Measurements from ENCODE around the gene KIFC3.
"Not testable (repeated sequence)": the region's sequence is repeated elsewhere in the genome, so short reads cannot be mapped to it uniquely, and the experiment has no call there.

The KIFC3 gene

DNA sequence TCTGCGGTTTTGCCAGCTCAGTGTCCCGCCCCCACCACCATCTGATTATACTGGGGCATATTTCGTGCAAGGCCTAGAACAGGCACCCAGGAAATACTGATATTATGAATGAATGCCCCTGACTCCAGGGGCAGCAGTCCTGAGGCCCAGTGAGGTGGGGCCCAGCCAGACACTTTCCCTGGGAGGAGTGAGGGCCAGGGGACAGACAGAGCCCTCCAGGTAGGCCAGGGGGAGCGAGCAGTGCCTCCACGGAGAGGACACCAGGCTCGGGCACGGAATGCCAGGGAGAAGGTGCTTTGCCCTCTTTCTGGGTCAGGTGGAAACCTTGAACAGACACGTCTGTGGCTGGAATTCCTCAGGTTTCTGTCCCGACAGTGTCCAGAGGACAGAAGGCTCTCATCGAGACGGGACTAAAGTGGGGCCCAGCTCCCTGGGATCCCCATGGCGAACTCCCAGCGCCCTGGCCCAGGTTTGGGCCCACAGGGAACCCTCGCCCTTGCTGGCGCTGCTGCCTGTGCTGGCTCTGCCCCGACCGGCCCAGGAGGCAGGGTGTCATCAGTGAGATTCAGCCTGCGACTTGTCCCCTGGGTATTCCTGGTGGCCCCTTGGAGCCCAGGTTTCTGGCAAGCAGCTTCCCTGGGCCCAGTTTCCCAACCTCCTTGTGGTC lies 62.4 kb downstream of the KIFC3 start:
- no peak for DNase-seq (ENCODE audit: low read depth, low spot score)

- DNase-seq (ENCODE audit: low read depth, low spot score): no peak
These were observed 63.4 kb downstream of the KIFC3 start for GRCh38 chr16:57738844-57739243.

GRCh38 chr16:57736419-57737351 lies 65.6 kb downstream of the KIFC3 start:
- DNase-seq (ENCODE audit: low read depth, low spot score): peak; percentile 29

- no peak for DNase-seq (ENCODE audit: low read depth, low spot score)
These were observed 66.4 kb downstream of the KIFC3 start, which contains the start of gene KATNB1 for GRCh38 chr16:57735755-57736418. Gene KATNB1 (plus strand): TSS chr16:57735770. CDS start chr16:57737244, 1,474 bp downstream.

DNA sequence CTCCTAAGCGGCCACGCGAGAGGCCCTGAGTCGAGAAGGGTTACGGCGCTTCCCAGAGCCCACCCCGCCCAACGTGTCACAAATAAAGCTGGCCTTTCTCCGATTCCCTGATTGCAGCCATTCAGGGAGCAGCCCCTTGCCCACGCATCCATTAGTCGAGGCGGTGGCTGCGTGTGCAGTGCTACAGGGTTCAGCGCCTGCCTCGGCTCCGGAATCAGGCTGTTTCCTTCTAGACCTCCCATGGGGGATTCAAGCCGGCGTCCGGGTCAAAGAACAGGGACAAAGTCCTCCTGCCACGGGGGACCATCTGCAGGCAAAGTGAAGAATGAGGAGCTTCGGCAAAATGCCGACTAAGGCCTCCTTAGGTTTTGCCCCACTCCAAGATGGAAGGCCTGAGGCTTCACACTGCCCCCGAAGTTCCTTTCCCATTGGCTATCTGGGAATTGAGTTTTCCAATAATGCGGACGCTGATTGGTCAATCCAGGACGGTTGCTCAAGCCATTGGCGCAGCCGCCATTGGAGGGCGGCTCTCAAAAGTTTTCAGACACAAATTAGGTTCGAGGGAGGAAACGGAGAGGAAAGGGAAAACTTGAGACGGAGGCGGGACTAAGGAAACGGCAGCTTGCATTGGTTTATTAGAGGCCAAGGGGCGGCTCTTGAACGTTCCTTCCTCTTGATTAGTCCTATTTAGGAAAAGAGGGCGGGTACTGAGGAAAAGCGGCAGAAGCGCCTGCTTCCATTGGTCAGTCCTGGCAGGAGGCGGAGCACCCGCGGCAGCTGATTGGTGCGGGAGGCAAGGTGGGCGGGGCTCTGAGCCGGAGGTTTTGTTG lies 67.2 kb downstream of the KIFC3 start:
- DNase-seq (ENCODE audit: low read depth, low spot score): peak; percentile 100

GRCh38 chr16:57734308-57734924 lies 67.9 kb downstream of the KIFC3 start:
- no peak for DNase-seq (ENCODE audit: low read depth, low spot score)

GRCh38 chr16:57732714-57733113 lies 69.6 kb downstream of the KIFC3 start:
- DNase-seq (ENCODE audit: low read depth, low spot score): no peak

DNA sequence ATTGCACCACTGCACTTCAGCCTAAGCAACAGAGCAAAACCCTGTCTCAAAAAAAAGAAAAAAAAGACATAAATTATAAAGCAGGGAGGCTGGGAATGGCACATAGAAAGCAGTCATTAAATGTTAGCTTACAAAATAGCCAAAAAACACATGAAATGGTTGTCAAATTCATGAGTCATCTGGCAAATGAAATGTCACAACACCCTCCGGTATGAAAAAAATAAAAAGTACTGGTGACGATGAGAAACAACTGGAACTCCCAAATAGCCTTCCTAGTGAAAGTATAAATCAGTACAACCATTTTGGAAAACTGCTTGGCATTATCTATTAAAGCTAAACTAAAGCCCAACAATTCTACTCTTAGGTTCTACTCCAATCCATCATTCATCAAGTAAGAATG lies 70.3 kb downstream of the KIFC3 start:
- DNase-seq (ENCODE audit: low read depth, low spot score): no peak

DNA sequence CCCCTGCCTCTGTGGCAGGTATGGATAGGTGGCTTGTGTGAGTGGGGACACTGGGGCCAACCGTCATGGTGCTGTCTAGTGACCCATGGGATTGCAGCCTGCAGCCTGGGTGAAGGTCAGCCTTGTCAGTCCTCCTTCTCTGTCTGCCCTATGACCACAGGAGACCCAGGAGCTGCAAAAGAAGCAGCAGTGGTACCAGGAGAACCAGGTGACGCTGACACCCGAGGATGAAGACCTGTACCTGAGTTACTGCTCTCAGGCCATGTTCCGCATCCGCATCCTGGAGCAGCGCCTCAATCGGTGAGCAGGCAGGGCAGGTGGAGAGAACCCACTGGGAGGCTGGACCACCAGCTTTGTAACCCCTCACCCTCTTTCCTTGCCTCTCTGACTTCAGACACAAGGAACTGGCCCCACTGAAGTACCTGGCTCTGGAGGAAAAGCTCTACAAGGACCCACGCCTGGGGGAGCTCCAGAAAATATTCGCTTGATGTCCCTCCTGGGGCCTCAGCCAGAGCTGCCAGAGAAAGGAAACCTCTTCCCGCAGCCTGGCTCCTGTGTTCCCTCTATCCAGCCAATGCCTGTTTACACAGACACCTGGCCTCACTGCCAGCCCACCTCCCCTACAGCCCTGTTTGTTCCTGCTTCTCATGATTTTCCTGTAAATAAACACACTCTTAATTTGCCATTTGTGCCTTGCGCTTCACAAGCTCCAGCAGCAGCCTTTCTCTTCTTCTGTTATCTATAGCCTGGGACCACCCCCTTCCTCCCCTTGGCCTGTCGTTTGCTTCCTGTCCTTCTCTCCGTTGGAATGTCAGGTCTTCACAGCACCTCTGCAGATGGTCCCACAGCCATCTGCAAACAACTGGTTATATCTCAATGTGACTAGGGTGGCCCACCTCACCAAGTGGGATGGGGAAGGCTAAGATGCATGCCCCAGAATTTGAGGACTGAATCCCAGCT lies 71.2 kb downstream of the KIFC3 start:
- no peak for DNase-seq (ENCODE audit: low read depth, low spot score)

GRCh38 chr16:57729852-57730251 lies 72.4 kb downstream of the KIFC3 start:
- not testable (repeated sequence) for DNase-seq (ENCODE audit: low read depth, low spot score)

GRCh38 chr16:57729182-57729484 lies 73.2 kb downstream of the KIFC3 start:
- DNase-seq (ENCODE audit: low read depth, low spot score): no peak

GRCh38 chr16:57728336-57729181 lies 73.7 kb downstream of the KIFC3 start:
- DNase-seq (ENCODE audit: low read depth, low spot score): no peak

- DNase-seq (ENCODE audit: low read depth, low spot score): no peak
These were observed 74.7 kb downstream of the KIFC3 start for GRCh38 chr16:57727610-57728009.

- DNase-seq (ENCODE audit: low read depth, low spot score): no peak
These were observed 75.8 kb downstream of the KIFC3 start for GRCh38 chr16:57726433-57726947.

DNA sequence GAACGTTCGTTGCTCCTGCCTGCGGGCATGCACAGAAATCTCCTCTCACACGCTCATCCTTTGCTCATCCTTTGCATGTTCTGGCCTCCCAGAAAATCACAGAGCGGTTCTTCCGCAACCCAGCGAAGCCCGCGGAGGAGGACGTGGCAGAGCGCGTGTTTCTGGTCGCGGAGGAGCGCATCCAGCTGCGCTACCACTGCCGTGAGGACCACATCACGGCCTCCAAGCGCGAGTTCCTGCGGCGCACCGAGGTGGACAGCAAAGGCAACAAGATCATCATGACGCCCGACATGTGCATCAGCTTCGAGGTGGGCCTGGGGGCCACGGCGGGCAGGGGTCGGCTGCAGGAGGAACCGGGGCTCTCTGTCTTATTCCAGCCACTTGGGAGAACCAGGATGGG lies 76.3 kb downstream of the KIFC3 start:
- no peak for DNase-seq (ENCODE audit: low read depth, low spot score)

GRCh38 chr16:57725554-57725953 lies 76.7 kb downstream of the KIFC3 start:
- DNase-seq (ENCODE audit: low read depth, low spot score): no peak

GRCh38 chr16:57725151-57725550 lies 77.1 kb downstream of the KIFC3 start:
- DNase-seq (ENCODE audit: low read depth, low spot score): no peak

DNA sequence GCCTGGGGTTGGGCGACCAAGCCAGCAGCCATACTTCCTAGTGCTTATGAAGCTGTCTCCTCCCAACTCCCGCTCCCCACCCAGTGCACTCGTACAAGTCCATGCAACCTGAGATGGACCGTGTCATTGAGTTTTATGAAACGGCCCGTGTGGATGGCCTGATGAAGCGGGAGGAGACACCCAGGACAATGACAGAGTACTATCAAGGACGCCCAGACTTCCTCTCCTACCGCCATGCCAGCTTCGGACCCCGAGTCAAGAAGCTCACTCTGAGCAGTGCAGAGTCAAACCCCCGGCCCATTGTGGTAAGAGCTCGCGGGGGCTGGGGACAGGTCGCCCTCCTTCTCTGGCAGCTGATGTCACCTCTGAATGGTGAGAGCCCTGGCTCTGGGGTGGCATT lies 77.8 kb downstream of the KIFC3 start:
- DNase-seq (ENCODE audit: low read depth, low spot score): no peak

DNA sequence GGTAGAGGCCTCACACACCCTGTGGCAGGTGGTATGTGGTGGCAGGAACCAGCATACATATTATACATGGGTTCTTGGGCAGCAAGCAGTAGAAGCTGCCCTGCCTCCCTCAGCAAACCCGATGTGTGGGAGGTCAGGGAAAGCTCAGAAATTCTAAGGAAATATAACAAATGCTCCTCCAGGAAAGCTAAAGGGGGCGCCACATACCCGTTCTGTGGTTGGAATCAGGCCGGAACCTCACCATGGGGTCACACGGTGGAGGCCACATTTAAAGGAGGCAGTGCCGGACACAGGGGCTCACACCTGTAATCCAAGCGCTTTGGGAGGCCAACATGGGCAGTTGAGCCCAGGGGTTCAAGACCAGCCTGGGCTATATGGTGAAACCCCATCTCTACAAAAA lies 79.1 kb downstream of the KIFC3 start:
- DNase-seq (ENCODE audit: low read depth, low spot score): no peak

All from brain pericyte (primary cell).